ENCODE measurements around the gene MVB12B.

The MVB12B gene

GRCh38 chr9:126479515-126479914, 152.9 kb downstream of the MVB12B start:
- no peak for DNase-seq

- DNase-seq: no peak
These were observed 154.2 kb downstream of the MVB12B start for GRCh38 chr9:126480813-126481212.

GRCh38 chr9:126481862-126482261, 155.2 kb downstream of the MVB12B start:
- DNase-seq: no peak

GRCh38 chr9:126482361-126483044, 155.9 kb downstream of the MVB12B start:
- no peak for DNase-seq

GRCh38 chr9:126483468-126484073, 156.9 kb downstream of the MVB12B start:
- DNase-seq: no peak

- no peak for DNase-seq
These were observed 159.0 kb downstream of the MVB12B start for GRCh38 chr9:126485662-126486061.

- no peak for DNase-seq
These were observed 159.6 kb downstream of the MVB12B start for GRCh38 chr9:126486276-126486675.

- DNase-seq: no peak
These were observed 161.2 kb downstream of the MVB12B start for GRCh38 chr9:126487856-126488255.

GRCh38 chr9:126488310-126488709, 161.7 kb downstream of the MVB12B start:
- no peak for DNase-seq

- DNase-seq: no peak
These were observed 162.3 kb downstream of the MVB12B start for GRCh38 chr9:126488881-126489404.

- DNase-seq: no peak
These were observed 163.1 kb downstream of the MVB12B start for GRCh38 chr9:126489581-126490213.

- DNase-seq: no peak
These were observed 163.6 kb downstream of the MVB12B start for GRCh38 chr9:126490214-126490631.

- DNase-seq: peak; percentile 52
These were observed 164.4 kb downstream of the MVB12B start for GRCh38 chr9:126490871-126491567.

- DNase-seq: no peak
These were observed 164.9 kb downstream of the MVB12B start for GRCh38 chr9:126491568-126491879.

- DNase-seq: no peak
These were observed 165.3 kb downstream of the MVB12B start for GRCh38 chr9:126491949-126492348.

GRCh38 chr9:126494264-126494663, 167.6 kb downstream of the MVB12B start:
- DNase-seq: no peak

- no peak for DNase-seq
These were observed 168.1 kb downstream of the MVB12B start for GRCh38 chr9:126494746-126495145.

- DNase-seq: no peak
These were observed 169.0 kb downstream of the MVB12B start for GRCh38 chr9:126495411-126496180.

GRCh38 chr9:126496181-126496576, 169.6 kb downstream of the MVB12B start:
- DNase-seq: no peak

GRCh38 chr9:126496781-126497659, 170.4 kb downstream of the MVB12B start:
- DNase-seq: no peak

GRCh38 chr9:126497660-126498275, 171.1 kb downstream of the MVB12B start:
- no peak for DNase-seq
